Adrenal gland (tissue), 12 donors: ENCODE data around the gene ZNF792. TPM values are rescaled to one million over a fixed set of nuclear protein-coding genes. Genes with fewer than 3 reads are reported as not detected.

ENCODE experiments used
- DNase-seq, 7 donors: peaks; one replicate each; pipeline ENCODE4 v3.0.0-alpha.2; 2019 to 2020
- H3K27ac ChIP-seq, 5 donors: fragments of 200-600 bp; sonication (generic) in 4 of 5; 1 replicate in 3 of 5; 2 replicates in 2 of 5; pipeline versions ENCODE4 v1.5.1 to v1.8.0; 2016 to 2020; ENCODE audit warnings: mild to moderate bottlenecking in 1 of 5
- H3K27me3 ChIP-seq: fragments of 200-600 bp; 2 replicates; pipeline ENCODE4 v1.8.0; 2021
- H3K36me3 ChIP-seq, 2 donors: fragments of 200-600 bp; replicated peaks in 1 of 2; 1 replicate in 1 of 2; 2 replicates in 1 of 2; pipeline versions ENCODE4 v1.5.1 to v1.8.0; 2018 to 2022
- H3K4me1 ChIP-seq, 2 donors: fragments of 200-600 bp; replicated peaks in 1 of 2; 1 replicate in 1 of 2; 2 replicates in 1 of 2; pipeline versions ENCODE4 v1.5.1 to v1.8.0; 2018 to 2021
- H3K4me3 ChIP-seq, 4 donors: fragments of 200-600 bp; sonication (generic) in 3 of 4; one replicate each; pipeline ENCODE4 v1.5.1; 2016 to 2018
- H3K9me3 ChIP-seq, 3 donors: fragments of 200-600 bp; sonication (generic) in 1 of 3; replicated peaks in 1 of 3; 1 replicate in 2 of 3; 2 replicates in 1 of 3; pipeline versions ENCODE4 v1.5.1 to v1.8.0; 2016 to 2021
- CTCF ChIP-seq, 6 experiments: fragments of 450-650 bp in 4 of 6; fragments of 200-600 bp in 2 of 6; sonication (generic) in 1 of 6; IDR thresholded peaks; 1 replicate in 5 of 6; 2 replicates in 1 of 6; pipeline versions ENCODE4 v1.5.1 to v1.8.0; 2016 to 2021; ENCODE audit warnings: antibody characterized with exemption in 6 of 6, mild to moderate bottlenecking in 2 of 6, moderate library complexity in 1 of 6
- POLR2A ChIP-seq, 2 donors: fragments of 450-650 bp; IDR thresholded peaks; one replicate each; pipeline ENCODE4 v1.6.1; 2017; ENCODE audit warnings: antibody characterized with exemption in 2 of 2, mild to moderate bottlenecking in 2 of 2, moderate library complexity in 1 of 2
- WGBS, 4 donors: extraction: QIAGEN DNeasy Blood & Tissue Kit in 2 of 4; methylation state at CpG; one replicate each; pipeline versions ENCODE4 v1.1.5 to v1.1.7; 2013 to 2017; 5-methylcytosine and 5-hydroxymethylcytosine counted together
- intact Hi-C, 2 donors: fragments of 100-400 bp; cut with DNase I; formaldehyde crosslinking; loops; one replicate each; pipeline versions ENCODE4 v1.14.1 to v1.15.0; 2022 to 2023
- polyA plus RNA-seq, 3 donors: library from polyadenylated mRNA; stranded (reverse); fragments of 200-250 nt in 2 of 3; fragments of 350-450 nt in 1 of 3; fragmentation: Illumina TruSeq in 1 of 3; extraction: RNeasy Lipid Tissue Mini Kit (QIAGEN cat#74804) in 1 of 3; gene quantifications; one replicate each; pipeline ENCODE4 v1.2.3, GENCODE V29; 2013 to 2014
- total RNA-seq, 9 donors: library from RNA; depleted of rRNA in 4 of 9; stranded (reverse); fragments of >200 nt in 4 of 9; fragments of 120-200 nt in 1 of 9; fragmentation: NEBNext Ultra II Directional in 1 of 9; extraction: Animal tissue kit (Norgen Biotek cat#: 25700) in 1 of 9; gene quantifications; one replicate each; pipeline versions ENCODE4 v1.1.0 to v1.2.4, GENCODE V29; 2013 to 2023
- donor health status: healthy with polysubstance abuse.
- donor health status: Bipolar disorder and iron deficiency.
- donor health status: DM: yes; HTN: yes; CAD: no.
- donor health status: DM: no; HTN: no; CAD: no.
- donor health status: DM: no; HTN: no; CAD: no.
- donor health status: DM: yes; HTN: yes; CAD: no.

Gene ZNF792
- total and polyA plus RNA-seq, 12 donors, result 0.61 to 8.4 (median 6.5) TPM

- H3K27ac ChIP-seq, result no peak overlapping the region
- H3K36me3 ChIP-seq, result peaks cover 0 to 13% of the 10 kb centered on the region in 2 donors
- H3K27me3 ChIP-seq, result no peaks in the 10 kb centered on the region
- no peaks in the 10 kb centered on the region for H3K9me3 ChIP-seq
- 95 to 100% (median 99%) methylated on average over 4 of the region's 4 CpGs for WGBS, 4 donors
- intact Hi-C loops, result no loop called here
- TF ChIP-seq CTCF (IDR thresholded peaks at IDR 0.05) (no peak), POLR2A (IDR thresholded peaks at IDR 0.05) (no peak)
- no peaks in the 10 kb centered on the region for H3K4me1 ChIP-seq
- H3K4me3 ChIP-seq, result no peak overlapping the region
- DNase-seq, result no peak
Measured at GRCh38 chr19:34936184-34936583, 27.8 kb downstream of the ZNF792 start.

- H3K4me3 ChIP-seq, result no peak overlapping the region
- TF ChIP-seq POLR2A (IDR thresholded peaks at IDR 0.05) (no peak), CTCF (IDR thresholded peaks at IDR 0.05) (no peak)
- intact Hi-C loops, result no loop called here
- no peak overlapping the region for H3K27ac ChIP-seq
- 98 to 99% (median 99%) methylated on average over 6 of the region's 6 CpGs for WGBS, 4 donors
- peaks cover 0 to 8% of the 10 kb centered on the region in 2 donors for H3K4me1 ChIP-seq
- no peak for DNase-seq
- H3K9me3 ChIP-seq, result no peaks in the 10 kb centered on the region
- no peaks in the 10 kb centered on the region for H3K27me3 ChIP-seq
- peaks cover 0 to 13% of the 10 kb centered on the region in 2 donors for H3K36me3 ChIP-seq
Measured at GRCh38 chr19:34932494-34932893, 31.5 kb downstream of the ZNF792 start.

GRCh38 chr19:34926685-34927375 lies 37.2 kb downstream of the ZNF792 start, which contains the start of gene ZNF30:
Gene ZNF30 (plus strand): TSS chr19:34926903. CDS start chr19:34929948, 3,045 bp downstream.
- Histone ChIP-seq H3K4me3 (peak within 1 kb of the TSS; percentile 37 to 57 (median 48)), H3K27me3 (no peaks in the 10 kb centered on the region), H3K36me3 (no peaks in the 10 kb centered on the region), H3K27ac (peak within 1 kb of the TSS; percentile 11 to 78 (median 66)), H3K9me3 (no peaks in the 10 kb centered on the region), H3K4me1 (peaks cover 0 to 9% of the 10 kb centered on the region in 2 donors)
- intact Hi-C loops, result no loop called here
- TF ChIP-seq CTCF (IDR thresholded peaks at IDR 0.05), result peak in 1 of 6 experiments; percentile 11
- TF ChIP-seq POLR2A (IDR thresholded peaks at IDR 0.05), result peak in 1 of 2 donors; percentile 78
- DNase-seq, result peak; percentile 88 to 96 (median 93)
- 0 to 1% (median 0%) methylated on average over 39 to 53 of the region's 53 CpGs for WGBS, 4 donors

- H3K4me1 ChIP-seq, result peaks cover 0 to 9% of the 10 kb centered on the region in 2 donors
- no peaks in the 10 kb centered on the region for H3K27me3 ChIP-seq
- H3K9me3 ChIP-seq, result no peaks in the 10 kb centered on the region
- peak overlapping the region in 2 of 5 donors; percentile 66 to 78 for H3K27ac ChIP-seq
- DNase-seq, result no peak
- 64 to 70% (median 66%) methylated on average over 3 of the region's 3 CpGs for WGBS, 4 donors
- TF ChIP-seq CTCF (IDR thresholded peaks at IDR 0.05) (no peak), POLR2A (IDR thresholded peaks at IDR 0.05) (no peak)
- intact Hi-C loops, result no loop called here
- H3K36me3 ChIP-seq, result no peaks in the 10 kb centered on the region
- H3K4me3 ChIP-seq, result peak overlapping the region in 1 of 4 donors; percentile 57
Measured at GRCh38 chr19:34926361-34926684, 37.7 kb downstream of the ZNF792 start.
